G401 (cell line): ENCODE measurements around the gene MYCL. TPM values are rescaled to one million over a fixed set of nuclear protein-coding genes. Genes with fewer than 3 reads are reported as not detected.
"Not testable (repeated sequence)": the region's sequence is repeated elsewhere in the genome, so short reads cannot be mapped to it uniquely, and the experiment has no call there.

Experiments used
- DNase-seq: peaks from one replicate; pipeline ENCODE4 v3.0.0-alpha.2; 2015; ENCODE audit warnings: low spot score
- in situ Hi-C: cut with HindIII; loops from 2 replicates; pipeline ENCODE4 v1.10.0; 2016; ENCODE audit warnings: low sequenced_read_pairs, mixed read lengths
- total RNA-seq: library from RNA; depleted of rRNA; stranded (reverse); fragments of >200 nt; shearing (Covaris generic); gene quantifications from 2 replicates; pipeline ENCODE4 v1.2.3, GENCODE V29; 2014

Gene MYCL
- total RNA-seq, 1 experiment from 2014 or later, result 8.2 TPM

DNA sequence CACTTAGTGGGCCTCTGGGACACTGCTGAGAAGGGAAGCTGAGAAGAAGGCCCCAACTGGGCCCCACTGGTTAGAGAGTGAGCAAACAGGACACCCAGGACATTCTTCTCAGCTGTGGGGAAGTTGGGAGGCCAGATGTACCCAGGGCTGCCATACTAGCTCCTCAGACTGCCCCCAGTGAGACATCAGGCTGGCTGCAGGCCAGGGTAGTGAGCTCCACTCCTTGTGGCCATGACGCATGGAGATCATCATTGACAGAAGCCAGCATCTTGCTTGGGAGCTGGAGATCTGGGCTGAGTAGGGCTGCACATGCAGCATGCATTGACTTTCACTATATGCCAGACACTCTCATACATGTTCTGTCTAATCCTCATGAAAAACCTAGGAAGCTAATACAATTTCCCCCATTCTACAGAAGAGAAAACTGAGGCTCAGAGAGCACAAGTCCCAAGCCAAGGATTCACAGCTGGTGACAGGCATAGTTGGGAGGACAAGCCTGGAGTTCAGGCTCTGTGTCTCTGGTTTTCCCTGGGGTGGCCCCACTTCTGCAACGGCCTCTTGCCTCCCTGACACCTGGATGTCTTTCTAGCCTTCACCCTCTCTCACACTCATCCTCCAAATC is 24.1 kb upstream of the MYCL start:
- DNase-seq, result no peak
- in situ Hi-C loops, result no loop called here

DNA sequence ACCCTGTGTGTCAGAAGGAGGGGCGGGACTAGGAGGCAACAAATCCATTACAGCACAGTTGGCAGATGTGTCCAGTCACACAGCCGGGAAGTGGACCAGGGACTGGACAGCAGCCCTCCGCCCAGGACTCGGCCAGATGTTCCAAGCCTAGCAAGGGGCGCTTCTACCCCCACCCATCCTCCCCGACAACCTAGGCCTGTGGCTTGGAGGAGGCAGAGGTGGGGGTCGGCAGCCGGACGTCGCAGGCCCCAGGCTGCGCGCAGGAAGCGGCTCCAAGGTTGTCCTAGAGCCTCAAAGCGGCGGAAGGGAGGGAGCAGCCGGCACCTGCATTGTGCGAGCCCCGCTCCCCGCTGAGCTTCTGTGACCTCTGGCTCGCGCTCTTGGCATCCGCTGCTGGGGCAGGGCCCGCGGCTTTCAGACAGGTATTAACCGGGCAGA is 20.6 kb upstream of the MYCL start:
- in situ Hi-C loops, result no loop called here
- DNase-seq, result no peak

DNA sequence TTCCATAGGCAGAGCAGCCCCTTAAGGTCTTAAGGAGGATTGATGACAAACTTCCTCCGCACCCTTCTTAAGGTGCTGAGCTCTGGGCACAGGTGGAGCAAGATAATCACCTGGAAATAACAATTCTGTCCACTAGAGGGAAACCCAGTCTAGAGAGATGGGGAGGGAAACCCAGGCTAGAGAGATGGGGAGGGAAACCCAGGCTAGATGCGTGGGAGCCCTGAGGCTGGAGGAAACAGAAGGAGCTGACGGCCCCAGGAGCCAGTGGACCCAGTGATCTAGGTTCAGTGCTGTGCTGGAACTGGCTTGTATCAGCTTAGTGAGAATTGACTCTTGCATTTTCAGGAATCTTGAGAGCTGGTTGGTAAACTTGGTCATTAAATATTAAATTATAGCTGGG is 17.8 kb upstream of the MYCL start:
- DNase-seq, result peak; percentile 74
- in situ Hi-C loops, result no loop called here

DNA sequence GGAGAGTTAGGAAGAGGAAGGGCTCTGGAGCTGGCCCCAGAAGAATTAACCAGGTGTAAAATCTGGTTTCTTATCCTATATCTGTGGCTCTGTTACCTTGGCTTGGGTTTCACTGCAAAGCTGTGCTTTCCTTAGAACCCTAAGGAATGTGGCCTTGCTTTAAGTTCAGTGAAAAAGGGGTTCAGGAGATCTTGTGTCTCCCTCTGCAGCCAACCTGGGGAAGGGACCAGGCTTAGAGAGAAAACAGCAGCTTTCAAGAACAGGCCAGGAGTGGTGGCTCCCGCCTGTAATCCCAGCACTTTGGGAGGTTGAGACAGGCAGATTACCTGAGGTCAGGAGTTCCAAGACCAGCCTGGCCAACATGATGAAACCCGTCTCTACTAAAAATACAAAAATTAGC is 16.1 kb upstream of the MYCL start:
- in situ Hi-C loops, result no loop called here
- DNase-seq, result no peak

DNA sequence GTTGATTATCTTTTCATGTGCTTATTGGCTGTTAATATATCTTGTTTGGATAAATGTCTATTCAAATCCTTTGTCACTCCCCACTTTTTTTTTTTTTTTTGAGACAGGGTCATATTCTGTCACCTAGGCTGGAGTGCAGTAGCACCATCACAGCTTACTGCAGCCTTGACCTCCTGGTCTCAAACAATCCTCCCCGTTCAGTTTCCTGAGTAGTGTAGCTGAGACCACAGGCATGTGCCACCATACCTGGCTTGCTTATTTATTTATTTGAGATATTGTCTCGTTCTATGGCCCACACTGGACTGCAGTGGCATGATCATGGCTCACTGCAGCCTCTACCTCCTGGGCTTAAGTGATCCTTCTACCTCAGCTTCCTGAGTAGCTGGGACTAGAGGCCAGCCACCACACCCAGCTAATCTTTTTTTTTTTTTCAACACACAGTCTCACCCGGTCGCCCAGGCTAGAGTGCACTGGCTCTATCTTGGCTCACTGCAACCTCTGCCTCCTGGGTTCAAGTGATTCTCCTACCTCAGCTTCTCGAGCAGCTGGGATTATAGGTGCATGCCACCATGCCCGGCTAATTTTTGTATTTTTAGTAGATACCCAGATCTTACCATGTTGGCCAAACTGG is 13.9 kb upstream of the MYCL start:
- DNase-seq, result no peak
- in situ Hi-C loops, result no loop called here

DNA sequence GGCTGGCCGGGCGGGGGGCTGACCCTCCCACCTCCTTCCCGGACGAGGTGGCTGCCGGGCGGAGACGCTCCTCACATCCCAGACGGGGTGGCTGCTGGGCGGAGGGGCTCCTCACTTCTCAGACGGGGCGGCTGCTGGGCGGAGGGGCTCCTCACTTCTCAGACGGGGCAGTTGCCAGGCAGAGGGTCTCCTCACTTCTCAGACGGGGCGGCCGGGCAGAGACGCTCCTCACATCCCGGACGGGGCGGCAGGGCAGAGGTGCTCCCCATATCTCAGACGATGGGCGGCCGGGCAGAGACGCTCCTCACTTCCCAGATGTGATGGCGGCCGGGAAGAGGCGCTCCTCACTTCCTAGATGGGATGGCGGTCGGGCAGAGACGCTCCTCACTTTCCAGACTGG is 11.4 kb upstream of the MYCL start:
- in situ Hi-C loops, DNase-seq: not testable (repeated sequence)

DNA sequence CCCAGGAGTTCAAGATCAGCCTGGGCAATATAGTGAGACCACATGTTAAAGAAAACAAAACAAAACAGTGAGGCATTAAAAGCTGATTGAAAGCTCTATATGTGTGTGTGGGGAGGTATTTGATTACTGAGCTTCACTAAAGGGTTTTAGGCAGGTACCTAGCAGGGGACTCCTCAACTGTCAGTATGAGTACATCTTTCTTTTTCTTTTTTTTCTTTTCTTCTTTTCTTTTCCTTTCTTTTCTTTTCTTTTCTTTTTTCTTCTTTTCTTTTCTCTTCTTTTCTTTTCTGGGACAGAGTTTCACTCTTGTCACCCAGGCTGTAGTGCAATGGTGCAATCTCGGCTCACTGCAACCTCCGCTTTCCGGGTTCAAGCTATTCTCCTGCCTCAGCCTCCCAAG is 8.5 kb upstream of the MYCL start:
- in situ Hi-C loops, result no loop called here
- no peak for DNase-seq

DNA sequence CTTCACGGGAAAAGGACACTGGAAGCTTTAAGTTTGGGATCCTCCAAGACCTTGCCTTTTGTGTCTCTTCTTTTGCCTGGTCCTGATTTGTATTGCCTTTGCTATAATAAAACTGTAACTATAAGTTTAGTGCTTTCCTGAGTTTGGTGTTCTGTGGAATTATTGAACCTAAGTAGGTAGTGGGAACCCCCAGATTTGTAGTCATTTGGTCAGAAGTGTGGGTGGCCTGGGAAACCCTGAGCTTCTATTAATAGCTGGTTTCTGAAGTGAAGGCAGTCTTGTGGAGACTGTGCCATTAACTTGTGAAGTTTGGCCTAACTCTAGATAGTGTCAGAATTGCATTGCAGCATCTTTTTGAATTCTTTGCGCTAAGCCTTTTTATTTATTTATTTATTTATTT is 6.8 kb upstream of the MYCL start:
- in situ Hi-C loops, result no loop called here
- DNase-seq, result no peak

DNA sequence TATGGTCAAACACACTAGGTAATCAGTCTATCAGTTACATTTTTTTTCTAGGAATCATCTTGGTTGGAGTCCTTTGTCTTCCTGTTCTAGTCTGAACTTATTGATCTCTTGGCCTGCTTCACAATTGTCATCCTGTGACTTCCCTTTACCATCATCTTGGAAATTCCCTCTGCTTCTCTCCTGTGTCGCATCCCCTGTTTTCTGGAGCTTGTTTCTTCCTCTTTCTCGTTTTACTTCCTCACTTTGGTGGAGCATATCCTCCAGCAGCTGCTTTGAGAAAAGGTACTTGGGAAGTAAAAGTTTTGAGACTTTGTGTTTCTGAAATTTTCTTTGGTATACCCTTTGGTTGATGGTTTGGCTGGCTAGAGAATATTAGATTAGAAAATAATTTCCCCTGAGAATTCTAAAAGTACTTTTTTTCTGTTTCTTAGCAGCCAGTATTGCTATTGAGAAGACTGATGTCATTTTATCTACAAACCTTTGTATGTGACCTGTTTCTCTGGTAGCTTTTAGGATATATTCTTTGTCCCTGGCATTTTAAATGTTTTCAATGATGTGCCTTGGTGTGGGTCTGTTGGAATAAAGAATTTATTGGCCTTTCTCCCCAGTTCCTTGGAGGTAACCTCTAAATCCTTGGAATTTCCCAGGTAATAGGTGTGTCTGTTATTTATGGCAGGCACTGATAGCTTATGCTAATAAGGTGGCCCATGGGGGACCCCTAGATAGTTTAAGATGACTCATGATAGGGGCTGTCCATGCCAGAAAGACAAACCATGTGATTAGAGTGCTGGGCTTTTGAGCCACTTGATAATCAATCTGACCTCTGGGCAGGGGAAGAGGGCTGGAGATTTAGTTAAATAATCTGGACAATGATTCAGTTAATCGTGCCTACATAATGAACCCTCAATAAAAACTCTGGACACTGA is 6.1 kb upstream of the MYCL start:
- in situ Hi-C loops, result no loop called here
- no peak for DNase-seq

DNA sequence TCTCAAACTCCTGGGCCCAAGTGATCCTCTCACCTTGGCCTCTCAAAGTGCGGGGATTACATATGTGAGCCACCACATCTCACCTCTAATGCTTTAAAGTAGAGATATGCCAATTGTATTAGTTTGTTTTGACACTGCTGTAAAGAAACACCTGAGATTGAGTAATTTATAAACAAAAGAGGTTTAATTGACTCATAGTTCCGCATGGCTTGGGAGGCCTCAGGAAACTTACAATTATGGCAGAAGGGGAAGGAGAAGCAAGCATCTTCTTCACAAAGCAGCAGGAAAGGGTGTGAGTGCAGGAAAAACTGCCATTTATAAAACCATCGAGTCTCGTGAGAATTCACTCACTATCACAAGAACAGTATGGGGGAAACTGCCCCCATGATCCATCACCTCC is 3.5 kb upstream of the MYCL start:
- in situ Hi-C loops, result no loop called here
- no peak for DNase-seq

DNA sequence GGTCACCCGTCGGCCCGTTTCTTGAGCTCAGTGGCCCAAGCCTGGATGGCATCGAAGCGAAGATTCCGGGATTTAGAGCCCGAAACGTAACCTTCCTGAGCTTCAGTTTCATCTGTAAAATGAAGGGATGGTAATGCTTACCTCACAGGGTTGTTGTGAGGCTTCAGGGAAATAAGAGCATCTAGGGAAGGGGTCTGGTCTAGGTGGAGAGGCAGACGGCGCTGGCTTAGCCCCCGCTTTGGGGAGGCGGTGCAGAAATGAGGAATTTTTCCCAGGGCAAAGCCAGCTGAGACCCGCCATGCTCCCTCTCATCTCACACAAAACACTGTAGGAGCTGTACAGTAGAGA is 717 bp upstream of the MYCL start:
- no peak for DNase-seq
- in situ Hi-C loops, result no loop called here

DNA sequence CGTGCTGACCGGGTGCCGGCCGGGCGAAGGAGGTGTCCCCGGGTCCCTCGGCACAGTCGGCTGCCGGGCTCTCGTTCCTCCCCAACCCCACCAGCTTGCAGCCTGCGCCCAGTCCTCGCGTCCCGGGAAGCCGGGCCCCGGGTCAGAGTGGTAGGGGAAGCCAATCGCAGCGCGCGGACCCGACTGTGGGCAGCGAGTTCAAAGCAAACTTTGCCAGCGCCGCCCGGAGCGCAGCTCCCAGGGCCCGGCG is 328 bp downstream of the MYCL start:
- no peak for DNase-seq
- in situ Hi-C loops, result no loop called here

DNA sequence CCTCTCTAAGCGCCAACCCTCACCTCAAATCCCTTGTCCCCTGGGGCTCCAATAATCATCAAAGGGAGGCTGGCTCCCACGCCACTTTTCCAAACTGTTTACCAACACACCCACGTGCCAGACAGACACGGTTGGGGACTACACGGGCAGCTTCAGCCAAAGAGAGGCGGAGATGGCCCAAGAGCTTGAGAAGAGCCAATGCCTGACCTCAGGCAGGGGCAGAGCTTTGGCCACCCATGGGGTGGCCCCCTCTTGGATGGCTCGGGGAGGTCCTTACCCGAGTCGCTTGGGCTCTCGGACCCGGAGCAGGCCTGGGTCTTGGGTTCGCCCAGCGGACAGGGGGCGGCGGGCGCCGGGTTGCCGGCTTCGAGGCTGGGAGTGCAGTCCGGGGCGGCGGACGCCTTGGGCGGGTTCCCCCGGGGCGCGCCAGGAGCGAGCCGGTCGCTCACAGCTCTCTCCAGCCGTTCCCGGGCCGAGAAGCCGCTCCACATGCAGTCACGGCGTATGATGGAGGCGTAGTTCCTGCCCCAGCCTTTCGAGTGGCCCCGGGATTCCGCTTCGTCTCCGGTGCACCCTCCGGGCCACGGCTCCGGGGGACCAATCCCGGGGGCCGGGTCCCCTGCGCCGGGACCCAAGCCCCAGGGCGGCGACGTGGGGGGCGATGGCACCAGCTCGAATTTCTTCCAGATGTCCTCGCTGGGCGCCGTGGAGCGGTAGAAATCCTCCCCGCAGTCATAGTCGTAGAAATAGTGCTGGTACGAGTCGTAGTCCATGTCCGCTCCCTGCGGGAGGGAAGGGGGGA is 854 bp downstream of the MYCL start:
- in situ Hi-C loops, result no loop called here
- DNase-seq, result no peak

DNA sequence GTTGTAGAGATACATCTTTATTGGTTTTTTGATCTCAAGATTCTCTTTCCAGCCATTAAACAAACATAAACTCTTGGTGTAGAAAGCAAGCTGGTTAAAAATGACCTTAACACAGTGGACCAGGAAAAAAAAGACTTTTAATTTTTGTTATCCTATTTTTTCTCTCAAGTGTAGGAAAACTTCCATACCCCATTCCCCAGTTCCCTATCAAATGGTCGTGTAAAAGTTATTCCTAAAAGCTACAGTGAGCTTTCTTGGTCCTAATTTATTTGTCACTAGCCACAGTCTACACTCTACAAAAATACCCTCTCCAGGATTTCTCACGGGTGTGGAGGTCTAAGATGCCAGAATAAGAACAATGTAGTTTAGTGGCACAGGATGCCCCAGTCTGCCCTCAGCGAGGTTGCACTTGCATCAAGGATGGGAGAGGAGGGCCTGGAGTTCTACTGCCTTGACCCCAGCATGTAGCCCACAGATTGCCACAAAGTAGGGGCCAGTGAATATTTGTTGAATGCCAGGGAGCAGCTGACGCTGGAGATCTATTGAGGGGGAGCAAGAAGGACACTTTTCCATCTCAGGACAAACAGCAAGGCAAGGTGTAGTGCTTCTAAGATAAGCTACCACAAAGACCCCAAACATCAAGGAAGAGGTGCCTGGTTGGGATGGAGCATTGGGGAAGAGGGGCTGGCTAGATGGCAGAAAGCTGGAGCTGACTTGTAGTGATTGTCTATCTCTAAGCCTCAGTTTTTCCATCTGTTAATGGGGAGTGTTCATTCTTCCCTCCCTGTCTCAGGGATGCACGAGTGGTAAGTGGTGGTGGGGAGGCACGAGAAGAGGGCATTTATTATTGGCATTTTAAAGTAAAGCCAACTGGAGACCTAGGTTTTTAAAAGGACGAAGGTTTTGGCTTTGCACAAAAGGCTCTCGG is 1.8 kb downstream of the MYCL start:
- in situ Hi-C loops, result no loop called here
- DNase-seq, result no peak

DNA sequence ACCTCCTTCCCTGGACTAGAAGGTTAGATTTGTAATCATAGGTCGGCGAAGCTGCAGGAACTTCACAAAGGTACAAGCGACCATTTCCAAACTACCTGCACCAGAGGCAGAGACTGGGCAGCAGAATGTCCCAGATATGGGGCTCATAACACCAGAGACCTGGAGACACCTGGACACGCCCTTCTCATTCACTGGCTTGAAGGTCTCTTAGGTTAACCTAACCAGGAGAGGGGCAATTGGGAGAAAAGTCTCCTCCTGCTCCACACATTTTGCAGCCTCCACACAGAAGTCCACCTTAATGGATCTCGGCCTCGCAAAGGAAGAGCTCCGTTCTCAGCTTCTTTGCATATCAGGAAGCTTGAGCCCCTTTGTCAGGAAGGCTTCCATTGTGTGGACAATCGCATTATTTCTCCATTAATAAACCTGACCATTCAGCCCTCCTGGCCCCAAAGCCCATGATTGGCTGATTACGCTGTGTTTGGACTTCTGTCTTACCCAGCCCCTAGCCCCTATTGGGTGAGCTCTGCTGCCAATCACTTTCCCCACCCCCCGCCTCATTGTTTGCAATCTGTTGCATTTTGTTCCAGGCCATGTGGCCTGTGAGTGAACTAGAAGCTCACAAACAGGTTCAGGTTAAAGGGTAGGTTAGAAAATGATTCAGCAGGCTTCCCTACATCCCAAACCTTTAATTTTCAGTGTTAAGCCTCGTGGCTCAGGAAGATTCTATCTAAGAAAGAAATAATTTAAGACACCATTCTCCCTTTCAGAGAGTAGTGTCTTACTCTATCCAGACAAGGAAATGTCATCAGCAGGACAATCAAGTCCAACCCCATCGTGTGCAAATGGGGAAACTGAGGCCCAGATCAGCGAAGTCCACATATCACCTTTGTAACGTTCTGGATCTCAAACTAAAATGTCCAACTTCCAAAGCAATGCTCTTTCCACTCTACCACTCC is 2.8 kb downstream of the MYCL start:
- in situ Hi-C loops, result no loop called here
- DNase-seq, result peak; percentile 72

DNA sequence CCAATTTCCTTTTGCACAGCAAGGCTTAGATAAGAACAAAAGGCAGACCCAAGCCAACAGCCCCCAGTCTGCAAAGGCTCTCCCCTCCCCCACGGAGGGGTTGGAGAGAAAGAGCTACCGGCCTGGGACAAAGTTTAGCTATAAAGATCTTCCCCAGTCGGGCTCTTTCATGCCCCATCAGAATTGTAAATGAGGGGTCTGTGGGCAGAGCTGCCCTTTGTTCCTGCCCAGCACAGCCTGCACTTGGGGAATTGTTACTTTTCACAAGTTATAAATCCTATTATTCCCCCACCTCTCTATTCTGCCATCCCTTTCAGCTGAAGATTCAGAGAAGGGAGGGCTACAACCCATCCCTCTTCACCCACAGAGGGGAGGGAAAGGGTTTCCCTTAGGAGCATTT is 3.5 kb downstream of the MYCL start:
- DNase-seq, result no peak
- in situ Hi-C loops, result no loop called here

DNA sequence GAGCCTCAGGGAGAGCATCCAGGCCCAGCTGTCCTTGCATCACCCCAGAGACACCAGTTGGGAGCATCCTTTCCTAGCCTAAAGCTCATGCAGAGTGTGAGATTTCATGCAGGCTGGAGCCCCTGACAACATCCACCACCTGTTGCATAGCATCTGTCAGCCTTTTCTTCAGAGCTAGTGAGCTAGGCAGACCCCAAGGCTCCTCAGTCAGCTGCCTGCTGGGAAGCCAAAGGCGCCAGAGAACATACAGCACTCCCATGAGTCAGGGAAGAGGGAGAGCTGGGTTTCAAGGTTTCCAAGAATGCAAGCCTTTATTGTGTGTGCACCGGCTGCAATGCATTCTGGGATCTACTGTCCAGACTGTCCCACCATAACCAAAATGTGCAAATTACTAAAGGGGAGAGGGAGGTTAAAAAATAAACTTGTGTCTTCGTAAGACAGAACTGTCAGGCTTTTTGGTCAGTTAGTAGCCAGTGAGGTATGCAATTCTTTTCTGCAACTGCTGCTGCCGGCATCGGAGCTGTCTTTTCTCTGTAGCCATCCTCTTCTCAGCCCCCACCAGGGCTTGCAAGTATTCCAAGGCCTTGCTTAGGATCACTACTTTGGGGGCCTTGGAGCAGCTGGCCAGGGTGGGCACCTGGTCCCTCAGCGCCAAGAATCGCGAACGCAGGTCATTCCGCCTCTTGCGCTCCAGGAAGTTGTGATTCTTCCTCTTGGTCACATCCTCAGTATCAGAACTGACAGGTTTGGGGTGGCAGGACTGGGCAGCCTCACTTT is 4.6 kb downstream of the MYCL start:
- no peak for DNase-seq
- in situ Hi-C loops, result no loop called here
